PC-9 (cell line): ENCODE data around the gene PGC. TPM values are rescaled to one million over a fixed set of nuclear protein-coding genes. Genes with fewer than 3 reads are reported as not detected.
A peak's percentile ranks its signal among the peaks of the same experiment; 100 is the strongest.

Source experiments
- BruUV-seq: library from RNA; stranded (reverse); fragments of 400-500 nt; replicated peaks from 2 replicates; lab custom pipeline; 2021; lab: Mats Ljungman, UMichigan
- CTCF ChIA-PET: fragments of 300-600 bp; sonication (Branson Sonifier 250); formaldehyde crosslinking; loops from one replicate; lab custom pipeline; 2022; ENCODE audit warnings: antibody characterized with exemption; lab: Charles Lee
- POLR2A ChIA-PET: fragments of 300-600 bp; sonication (Branson Sonifier 250); formaldehyde crosslinking; loops from one replicate; lab custom pipeline; 2022; ENCODE audit warnings: antibody characterized with exemption; ENCODE audit not compliant: unreplicated experiment; lab: Charles Lee
- DNase-seq, 2 experiments: peaks; one replicate each; pipeline versions ENCODE4 v3.0.0 to v3.0.0-alpha.2; 2015 to 2022; ENCODE audit warnings: mixed read lengths in 1 of 2
- H2AFZ ChIP-seq: fragments of 200-600 bp; sonication (generic); 2 replicates; pipeline ENCODE4 v1.8.1; 2017; ENCODE audit warnings: antibody characterized with exemption
- H3F3A ChIP-seq: fragments of 200-600 bp; sonication (generic); 2 replicates; pipeline ENCODE4 v1.8.1; 2017; ENCODE audit warnings: antibody characterized with exemption, mild to moderate bottlenecking, low read depth; ENCODE audit not compliant: insufficient read depth
- H3K27ac ChIP-seq: fragments of 200-600 bp; sonication (generic); 2 replicates; pipeline ENCODE4 v1.6.1; 2016; ENCODE audit warnings: mixed run types
- H3K27me3 ChIP-seq: fragments of 200-600 bp; sonication (generic); 2 replicates; pipeline ENCODE4 v1.6.1; 2016; ENCODE audit warnings: low read depth, mixed run types; ENCODE audit not compliant: insufficient read depth
- H3K36me3 ChIP-seq: fragments of 200-600 bp; sonication (generic); 2 replicates; pipeline ENCODE4 v1.6.1; 2016; ENCODE audit warnings: low read depth, mixed run types
- H3K4me1 ChIP-seq: fragments of 200-600 bp; sonication (generic); replicated peaks from 2 replicates; pipeline ENCODE4 v1.6.1; 2016; ENCODE audit warnings: mixed run types; ENCODE audit not compliant: insufficient read depth
- H3K4me2 ChIP-seq: fragments of 200-600 bp; sonication (generic); 2 replicates; pipeline ENCODE4 v1.6.1; 2017; ENCODE audit warnings: mixed run types
- H3K4me3 ChIP-seq: fragments of 200-600 bp; sonication (generic); 2 replicates; pipeline ENCODE4 v1.6.1; 2016; ENCODE audit warnings: mixed run types
- H3K79me2 ChIP-seq: fragments of 200-600 bp; sonication (generic); 2 replicates; pipeline ENCODE4 v1.6.1; 2017; ENCODE audit warnings: low read depth, mixed run types
- H3K9me2 ChIP-seq: fragments of 200-600 bp; sonication (generic); 2 replicates; pipeline ENCODE4 v1.8.1; 2017; ENCODE audit warnings: mild to moderate bottlenecking; ENCODE audit not compliant: insufficient read depth
- H3K9me3 ChIP-seq: fragments of 200-600 bp; sonication (generic); 2 replicates; pipeline ENCODE4 v1.8.1; 2016; ENCODE audit warnings: low read depth; ENCODE audit not compliant: insufficient read depth
- H4K20me1 ChIP-seq: fragments of 200-600 bp; sonication (generic); 2 replicates; pipeline ENCODE4 v1.8.1; 2017; ENCODE audit not compliant: insufficient read depth
- CTCF ChIP-seq: fragments of 200-600 bp; sonication (generic); conservative IDR thresholded peaks from 2 replicates; pipeline ENCODE4 v1.6.1; 2017; ENCODE audit warnings: mixed run types, antibody characterized with exemption, mild to moderate bottlenecking, moderate library complexity
- EZH2 ChIP-seq: fragments of 200-600 bp; sonication (generic); IDR thresholded peaks from 2 replicates; pipeline ENCODE4 v1.8.0; 2017; ENCODE audit warnings: antibody characterized with exemption, low read depth
- intact Hi-C: fragments of 100-400 bp; cut with micrococcal nuclease; formaldehyde crosslinking; loops from one replicate; pipeline ENCODE4 v1.10.0; 2022; ENCODE audit not compliant: unreplicated experiment
- total RNA-seq: library from RNA; stranded (reverse); gene quantifications from 2 replicates; pipeline ENCODE4 v1.2.3, GENCODE V29; 2021

Gene PGC
- total RNA-seq, 1 experiment from 2014 or later, result not detected

GRCh38 chr6:41743406-41744235 is 3.6 kb downstream of the PGC start:
- no peaks in the 10 kb centered on the region for H3K27me3 ChIP-seq

GRCh38 chr6:41741625-41742490 is 5.3 kb downstream of the PGC start:
- Histone ChIP-seq H3F3A (peaks cover 32% of the 10 kb centered on the region), H3K9me3 (no peaks in the 10 kb centered on the region), H3K4me1 (peaks cover 46% of the 10 kb centered on the region), H3K36me3 (no peaks in the 10 kb centered on the region), H3K27me3 (no peaks in the 10 kb centered on the region), H3K4me3 (no peak overlapping the region), H3K27ac (peak overlapping the region; percentile 84), H3K9me2 (no peaks in the 10 kb centered on the region), H2AFZ (0 out of 2 replicates have a peak overlapping the region, but pooled peaks have one; percentile 9), H4K20me1 (no peaks in the 10 kb centered on the region), H3K4me2 (peak overlapping the region; percentile 60), H3K79me2 (no peaks in the 10 kb centered on the region)
- BruUV-seq, result no TSS peak
- CTCF ChIA-PET, result no interaction called here
- TF ChIP-seq EZH2, result no peak
- 0 out of 2 replicates have a peak, but pooled peaks have one; percentile 18 for TF ChIP-seq CTCF
- intact Hi-C loops, result no loop called here
- POLR2A ChIA-PET, result interaction anchor here (0.7 kb wide), 1 partner anchor 19 kb away, joined by 4 read pairs; no protein-coding TSS in a partner anchor
- DNase-seq, result peak; percentile 75 to 94

More at GRCh38 chr6:41743406-41744235, 3.6 kb downstream of the PGC start:
- Histone ChIP-seq H3K36me3 (no peaks in the 10 kb centered on the region), H3K4me3 (no peak overlapping the region), H2AFZ (no peak overlapping the region), H3K9me3 (no peaks in the 10 kb centered on the region), H4K20me1 (no peaks in the 10 kb centered on the region), H3K9me2 (no peaks in the 10 kb centered on the region), H3K27ac (no peak overlapping the region), H3F3A (peaks cover 35% of the 10 kb centered on the region), H3K4me2 (no peak overlapping the region), H3K79me2 (no peaks in the 10 kb centered on the region), H3K4me1 (peaks cover 57% of the 10 kb centered on the region)
- intact Hi-C loops, result no loop called here
- DNase-seq, result no peak
- POLR2A ChIA-PET, result interaction anchor here (0.5 kb wide), 1 partner anchor 25 kb away, joined by 4 read pairs; no protein-coding TSS in a partner anchor
- no peak for TF ChIP-seq CTCF
- no peak for TF ChIP-seq EZH2
- no TSS peak for BruUV-seq
- CTCF ChIA-PET, result no interaction called here
